B cell (primary cell): ENCODE data around the gene UBB.

Source experiments
- CTCF ChIP-seq: fragments of 200-600 bp; IDR thresholded peaks from one replicate; pipeline ENCODE4 v1.8.0; 2022; ENCODE audit warnings: antibody characterized with exemption, mild to moderate bottlenecking
- EZH2 ChIP-seq: IDR thresholded peaks from 2 replicates; pipeline ENCODE4 v1.6.1; 2012; ENCODE audit warnings: borderline replicate concordance, low read depth, mild to moderate bottlenecking, moderate library complexity, low read length; ENCODE audit not compliant: insufficient read depth, poor library complexity, severe bottlenecking

DNA sequence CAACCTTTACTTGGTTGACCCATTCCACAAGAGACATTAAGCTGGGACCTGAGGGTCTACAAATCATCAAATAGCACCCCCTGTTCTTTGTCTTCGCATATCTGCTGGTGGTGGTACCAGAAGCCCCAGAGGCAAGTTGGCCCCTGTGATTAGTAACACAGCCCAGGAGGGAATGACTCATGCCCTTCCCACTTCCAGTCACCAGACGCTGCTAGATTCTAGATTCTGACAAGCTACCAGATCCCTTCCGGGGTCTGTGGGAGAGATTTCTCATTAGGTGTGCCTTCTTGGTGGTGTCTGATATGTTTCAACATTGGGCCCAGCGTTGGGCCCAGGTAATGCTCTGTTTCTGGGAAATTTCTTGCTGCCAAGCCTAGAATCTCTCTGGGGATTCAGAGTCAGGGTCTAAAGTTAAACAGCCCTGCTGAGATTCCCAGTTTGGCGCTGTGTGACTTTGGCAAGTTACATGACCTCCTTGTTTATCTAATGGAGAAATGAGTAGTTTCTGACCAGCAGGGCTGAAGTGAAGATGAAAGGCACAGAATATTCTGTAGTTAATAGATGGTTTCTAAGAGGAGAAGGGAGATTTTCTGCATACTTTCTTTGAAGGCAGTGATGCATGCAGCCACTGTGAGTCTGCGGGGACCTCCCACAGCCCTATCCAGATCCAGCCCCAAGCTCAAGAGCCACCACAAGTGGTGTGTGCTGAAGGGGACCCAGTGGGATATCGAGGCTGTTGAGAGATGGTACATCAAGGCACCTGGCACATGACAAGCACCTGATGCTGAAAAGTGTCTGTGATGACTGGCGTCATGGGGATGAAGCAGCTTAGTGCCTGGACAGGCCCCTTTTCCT lies 38.4 kb downstream of the UBB start:
- TF ChIP-seq EZH2, result no peak
- no peak for TF ChIP-seq CTCF
